Ascending aorta (tissue), 2 donors: ENCODE measurements around the gene OMP. TPM values are rescaled to one million over a fixed set of nuclear protein-coding genes. Genes with fewer than 3 reads are reported as not detected.

ENCODE experiments used
- DNase-seq, 2 donors: peaks; one replicate each; pipeline ENCODE4 v3.0.0-alpha.2; 2019; ENCODE audit warnings: low spot score in 2 of 2
- H3K27ac ChIP-seq, 2 donors: fragments of 200-600 bp; sonication (generic); one replicate each; pipeline ENCODE4 v1.5.1; 2016 to 2017; ENCODE audit warnings: mild to moderate bottlenecking in 1 of 2
- H3K27me3 ChIP-seq: fragments of 200-600 bp; sonication (generic); one replicate; pipeline ENCODE4 v1.5.1; 2017
- H3K36me3 ChIP-seq, 2 donors: fragments of 200-600 bp; sonication (generic); one replicate each; pipeline ENCODE4 v1.5.1; 2016
- H3K4me1 ChIP-seq, 2 donors: fragments of 200-600 bp; sonication (generic); one replicate each; pipeline ENCODE4 v1.5.1; 2016 to 2017; ENCODE audit warnings: mild to moderate bottlenecking in 1 of 2
- H3K4me3 ChIP-seq, 2 donors: fragments of 200-600 bp; sonication (generic); one replicate each; pipeline ENCODE4 v1.5.1; 2016 to 2017; ENCODE audit warnings: mild to moderate bottlenecking in 1 of 2
- H3K9me3 ChIP-seq, 2 donors: fragments of 200-600 bp; sonication (generic); one replicate each; pipeline ENCODE4 v1.5.1; 2016
- intact Hi-C: fragments of 100-400 bp; cut with DNase I; formaldehyde crosslinking; loops from one replicate; pipeline ENCODE4 v1.15.1; 2023
- total RNA-seq: library from RNA; depleted of rRNA; stranded (reverse); fragments of >200 nt; gene quantifications from one replicate; pipeline ENCODE4 v1.1.0, GENCODE V29; 2016
- TF ChIP-seq, protein P1 (sequence below), 3 experiments: fragments of 200-600 bp in 2 of 3; fragments of 450-650 bp in 1 of 3; sonication (generic) in 2 of 3; IDR thresholded peaks; one replicate each; pipeline ENCODE4 v1.5.1; 2016 to 2019; ENCODE audit warnings: antibody characterized with exemption in 3 of 3, mild to moderate bottlenecking in 1 of 3, moderate library complexity in 1 of 3

OMP gene
- total RNA-seq, 1 donor from 2014 or later: not detected

DNA sequence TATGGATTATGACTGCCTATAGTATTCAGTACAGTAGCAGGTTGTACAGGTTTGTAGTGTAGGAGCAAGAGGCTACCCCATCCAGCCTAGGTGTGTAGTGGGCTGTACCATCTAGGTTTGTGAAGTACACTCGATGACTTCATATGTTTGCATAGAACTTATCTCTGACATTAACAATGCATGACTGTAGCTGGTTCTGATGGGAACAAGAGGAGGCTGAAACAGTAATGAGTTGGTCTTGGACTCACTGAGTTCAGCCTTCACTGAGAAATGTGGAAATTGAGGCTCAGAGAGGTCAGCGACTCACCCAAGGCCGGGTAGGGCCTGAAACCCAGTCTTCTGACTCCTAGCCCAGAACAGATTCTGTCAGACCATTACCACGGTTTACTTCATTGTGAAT is 38.4 kb downstream of the OMP start:
- no peaks in the 10 kb centered on the region for H3K36me3 ChIP-seq
- TF ChIP-seq, protein P1, sequence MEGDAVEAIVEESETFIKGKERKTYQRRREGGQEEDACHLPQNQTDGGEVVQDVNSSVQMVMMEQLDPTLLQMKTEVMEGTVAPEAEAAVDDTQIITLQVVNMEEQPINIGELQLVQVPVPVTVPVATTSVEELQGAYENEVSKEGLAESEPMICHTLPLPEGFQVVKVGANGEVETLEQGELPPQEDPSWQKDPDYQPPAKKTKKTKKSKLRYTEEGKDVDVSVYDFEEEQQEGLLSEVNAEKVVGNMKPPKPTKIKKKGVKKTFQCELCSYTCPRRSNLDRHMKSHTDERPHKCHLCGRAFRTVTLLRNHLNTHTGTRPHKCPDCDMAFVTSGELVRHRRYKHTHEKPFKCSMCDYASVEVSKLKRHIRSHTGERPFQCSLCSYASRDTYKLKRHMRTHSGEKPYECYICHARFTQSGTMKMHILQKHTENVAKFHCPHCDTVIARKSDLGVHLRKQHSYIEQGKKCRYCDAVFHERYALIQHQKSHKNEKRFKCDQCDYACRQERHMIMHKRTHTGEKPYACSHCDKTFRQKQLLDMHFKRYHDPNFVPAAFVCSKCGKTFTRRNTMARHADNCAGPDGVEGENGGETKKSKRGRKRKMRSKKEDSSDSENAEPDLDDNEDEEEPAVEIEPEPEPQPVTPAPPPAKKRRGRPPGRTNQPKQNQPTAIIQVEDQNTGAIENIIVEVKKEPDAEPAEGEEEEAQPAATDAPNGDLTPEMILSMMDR (IDR thresholded peaks at IDR 0.05): no peak
- H3K27ac ChIP-seq: no peak overlapping the region
- H3K4me1 ChIP-seq: no peaks in the 10 kb centered on the region
- H3K27me3 ChIP-seq: no peaks in the 10 kb centered on the region
- intact Hi-C loops: no loop called here
- H3K9me3 ChIP-seq: no peaks in the 10 kb centered on the region
- DNase-seq: no peak
- no peak overlapping the region for H3K4me3 ChIP-seq

DNA sequence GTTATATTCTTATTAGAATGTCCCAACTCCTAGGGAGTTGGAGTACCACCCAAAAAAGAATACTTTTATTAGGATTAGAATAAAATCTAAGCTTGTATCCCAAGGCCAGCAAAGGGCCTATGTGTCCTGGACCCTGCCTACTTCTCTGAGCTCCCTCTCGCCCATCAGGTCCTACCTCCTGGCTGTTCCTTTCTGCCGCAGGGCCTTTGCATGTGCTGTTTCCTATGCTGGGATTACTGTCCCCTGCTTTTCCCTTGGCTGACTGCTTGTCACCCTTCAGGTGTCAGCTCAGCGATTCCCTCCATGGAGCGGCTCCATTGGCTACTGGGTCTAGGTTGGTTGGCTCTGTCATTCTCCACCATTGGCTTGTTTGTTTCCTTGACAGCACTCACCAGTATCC is 38.8 kb downstream of the OMP start:
- no peaks in the 10 kb centered on the region for H3K4me1 ChIP-seq
- no peaks in the 10 kb centered on the region for H3K9me3 ChIP-seq
- H3K36me3 ChIP-seq: no peaks in the 10 kb centered on the region
- TF ChIP-seq, protein P1 (IDR thresholded peaks at IDR 0.05): no peak
- intact Hi-C loops: no loop called here
- no peak overlapping the region for H3K4me3 ChIP-seq
- no peak for DNase-seq
- H3K27ac ChIP-seq: no peak overlapping the region
- no peaks in the 10 kb centered on the region for H3K27me3 ChIP-seq

DNA sequence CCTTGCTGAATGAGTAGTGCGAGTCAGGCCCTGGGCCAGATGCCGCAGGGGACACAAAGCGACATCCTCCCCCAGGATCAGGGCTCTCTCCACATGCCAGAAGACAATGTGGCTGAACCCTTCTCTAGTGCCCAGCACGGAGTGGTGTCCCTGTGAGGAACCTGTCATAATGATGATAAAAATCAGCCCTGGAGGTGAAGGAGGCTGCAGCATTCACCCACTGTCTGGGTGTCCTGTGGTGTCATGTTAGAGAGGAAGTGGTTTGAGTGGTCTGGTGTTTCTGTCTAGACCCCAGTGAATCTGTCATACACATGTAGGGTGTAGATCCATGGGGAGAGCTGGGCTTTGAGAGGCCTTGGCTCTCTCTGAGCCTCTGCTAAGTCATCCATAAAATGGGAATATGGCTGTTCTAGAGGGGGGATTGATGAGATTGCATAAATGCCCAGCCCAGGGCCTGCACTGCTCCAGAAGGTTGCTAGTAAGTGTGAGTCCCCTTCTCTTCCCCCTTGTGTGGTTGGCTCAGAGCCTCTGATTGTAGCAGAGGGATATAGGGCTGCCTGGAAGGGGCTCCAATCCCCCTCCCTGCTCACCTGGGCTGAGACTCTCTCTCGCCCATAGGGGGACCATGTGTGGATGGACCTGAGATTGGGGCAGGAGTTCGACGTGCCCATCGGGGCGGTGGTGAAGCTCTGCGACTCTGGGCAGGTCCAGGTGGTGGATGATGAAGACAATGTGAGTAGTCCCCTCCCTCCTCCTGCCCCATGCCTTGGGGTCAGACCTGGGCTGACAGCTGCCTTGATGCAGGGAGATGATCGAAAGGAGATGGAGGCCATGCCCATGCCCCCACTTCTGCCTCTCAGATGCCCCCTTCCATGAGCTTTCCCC is 39.7 kb downstream of the OMP start:
- DNase-seq: no peak
- no peaks in the 10 kb centered on the region for H3K4me1 ChIP-seq
- TF ChIP-seq, protein P1 (IDR thresholded peaks at IDR 0.05): no peak
- H3K9me3 ChIP-seq: no peaks in the 10 kb centered on the region
- H3K4me3 ChIP-seq: no peak overlapping the region
- no peaks in the 10 kb centered on the region for H3K36me3 ChIP-seq
- H3K27me3 ChIP-seq: no peaks in the 10 kb centered on the region
- intact Hi-C loops: no loop called here
- no peak overlapping the region for H3K27ac ChIP-seq

DNA sequence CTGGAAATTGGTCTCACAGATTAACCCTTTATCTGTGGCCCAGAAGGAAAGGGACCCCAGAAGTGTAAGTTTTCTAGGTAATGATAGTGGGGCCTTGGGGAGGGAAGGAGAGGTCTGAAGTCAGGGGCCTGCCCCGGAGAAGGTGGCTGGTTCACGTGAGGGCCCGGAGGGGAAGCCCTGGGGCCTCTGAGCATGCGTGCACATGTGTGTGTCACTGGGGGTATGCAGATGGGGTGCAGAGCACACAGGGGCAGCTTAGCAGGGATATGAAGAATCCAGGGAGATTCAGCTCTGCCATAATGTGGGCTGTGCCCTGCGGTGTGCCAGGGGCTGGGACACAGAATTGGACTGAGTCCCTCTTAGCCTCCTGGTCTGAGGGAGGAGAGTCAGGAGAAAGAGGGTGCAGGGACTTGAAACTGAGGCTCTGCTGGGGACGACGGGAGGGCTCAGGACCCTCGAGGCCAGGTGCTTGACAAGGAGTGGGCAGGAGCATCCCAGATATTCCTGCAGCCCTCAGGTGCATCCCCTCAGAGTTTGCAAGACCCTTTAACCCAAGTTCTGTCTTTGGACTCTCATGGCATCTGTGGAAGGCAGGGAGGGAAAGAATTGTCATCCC is 40.9 kb downstream of the OMP start:
- TF ChIP-seq, protein P1 (IDR thresholded peaks at IDR 0.05): no peak
- Histone ChIP-seq H3K4me3 (no peak overlapping the region), H3K27ac (no peak overlapping the region), H3K27me3 (no peaks in the 10 kb centered on the region), H3K4me1 (no peaks in the 10 kb centered on the region), H3K9me3 (no peaks in the 10 kb centered on the region), H3K36me3 (no peaks in the 10 kb centered on the region)
- intact Hi-C loops: no loop called here
- no peak for DNase-seq

DNA sequence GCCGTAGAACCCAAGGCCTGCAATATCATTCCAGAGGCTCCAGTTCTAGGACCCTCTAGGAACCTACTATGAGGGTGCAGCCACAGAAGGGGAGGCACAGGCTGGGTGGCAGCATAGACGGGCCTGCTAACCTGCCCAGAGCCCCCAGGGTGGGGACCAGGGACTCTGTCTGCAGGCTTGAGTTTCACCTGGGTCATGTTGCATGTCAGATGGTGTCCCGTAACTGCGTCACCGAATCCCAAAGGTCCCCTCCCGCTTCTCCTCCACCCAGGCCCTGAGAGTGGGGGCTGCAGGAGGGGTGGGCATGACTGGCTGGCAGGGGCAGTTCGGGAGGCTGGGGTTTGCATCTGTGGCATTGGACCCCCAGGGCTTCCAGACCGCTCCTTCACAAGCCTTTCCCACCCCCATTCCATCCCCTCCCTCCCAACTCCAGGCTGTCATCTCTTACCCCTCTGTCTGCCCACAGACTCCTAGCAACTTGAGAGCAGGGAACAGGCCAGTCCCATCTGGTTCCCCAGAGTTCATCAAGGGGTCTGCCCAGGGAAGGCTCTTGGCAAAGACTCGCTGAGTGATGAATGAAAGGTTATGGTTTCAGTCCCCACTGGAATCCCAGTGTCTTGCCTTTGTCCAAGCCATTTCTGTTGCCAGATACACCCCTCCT is 41.7 kb downstream of the OMP start:
- TF ChIP-seq, protein P1 (IDR thresholded peaks at IDR 0.05): no peak
- intact Hi-C loops: no loop called here
- Histone ChIP-seq H3K9me3 (no peaks in the 10 kb centered on the region), H3K36me3 (no peaks in the 10 kb centered on the region), H3K4me1 (no peaks in the 10 kb centered on the region), H3K27me3 (no peaks in the 10 kb centered on the region), H3K27ac (no peak overlapping the region), H3K4me3 (no peak overlapping the region)
- no peak for DNase-seq
